HEK293 (cell line): ENCODE data around the gene ILDR1.

Experiments
- CTCF ChIA-PET: fragments of 350-600 bp; formaldehyde crosslinking; extraction: SDS; loops from one replicate; lab custom pipeline; 2021; ENCODE audit warnings: antibody characterized with exemption; lab: Yijun Ruan, JAX
- POLR2A ChIA-PET: fragments of 300-600 bp; formaldehyde crosslinking; extraction: SDS; loops from one replicate; lab custom pipeline; 2020; ENCODE audit warnings: antibody characterized with exemption, inconsistent platforms; lab: Yijun Ruan, JAX
- H3K27ac ChIP-seq: fragments of 200-500 bp; sonication (Bioruptor generic); 2 replicates; pipeline ENCODE4 v1.5.1; 2014; ENCODE audit warnings: low read depth, low read length, control low read depth, inconsistent platforms; ENCODE audit errors: extremely low read depth
- H3K36me3 ChIP-seq, 2 experiments: fragments of 200-500 bp in 1 of 2; sonication (Bioruptor generic) in 1 of 2; 1 replicate in 1 of 2; 2 replicates in 1 of 2; pipeline ENCODE4 v1.5.1; 2014 to 2017; ENCODE audit warnings: inconsistent platforms in 2 of 2, low read length in 2 of 2; ENCODE audit not compliant: control insufficient read depth in 2 of 2, insufficient read depth in 1 of 2
- H3K4me1 ChIP-seq: fragments of 200-500 bp; sonication (Bioruptor generic); 2 replicates; pipeline ENCODE4 v1.5.1; 2014; ENCODE audit warnings: mild to moderate bottlenecking, low read length, inconsistent platforms; ENCODE audit not compliant: control insufficient read depth, insufficient read depth
- H3K4me3 ChIP-seq: 2 replicates; pipeline ENCODE4 v1.5.1; 2011; ENCODE audit warnings: low read depth, mild to moderate bottlenecking, control low read depth, low read length, moderate library complexity
- H3K9me3 ChIP-seq: fragments of 200-500 bp; sonication (Bioruptor generic); 2 replicates; pipeline ENCODE4 v1.5.1; 2014; ENCODE audit warnings: low read depth, low read length, inconsistent platforms; ENCODE audit not compliant: control insufficient read depth, insufficient read depth
- GLI4 ChIP-seq: fragments of 450-650 bp; formaldehyde crosslinking; IDR thresholded peaks from 2 replicates; pipeline ENCODE4 v1.5.1; 2016; ENCODE audit warnings: missing biosample characterization, missing genetic modification characterization
- PRDM2 ChIP-seq: fragments of 450-650 bp; formaldehyde crosslinking; IDR thresholded peaks from 2 replicates; pipeline ENCODE4 v1.5.1; 2016; ENCODE audit warnings: missing biosample characterization, missing genetic modification characterization, borderline replicate concordance
- SALL2 ChIP-seq: fragments of 450-650 bp; formaldehyde crosslinking; IDR thresholded peaks from 2 replicates; pipeline ENCODE4 v1.5.0; 2017; ENCODE audit warnings: missing biosample characterization, mild to moderate bottlenecking, missing genetic modification characterization, borderline replicate concordance
- SCRT2 ChIP-seq: fragments of 450-650 bp; formaldehyde crosslinking; IDR thresholded peaks from 2 replicates; pipeline ENCODE4 v1.5.1; 2016; ENCODE audit warnings: missing biosample characterization, missing genetic modification characterization
- SP2 ChIP-seq: fragments of 450-650 bp; formaldehyde crosslinking; IDR thresholded peaks from 2 replicates; pipeline ENCODE4 v1.5.1; 2016; ENCODE audit warnings: missing biosample characterization, missing genetic modification characterization
- ZEB2 ChIP-seq: fragments of 450-650 bp; formaldehyde crosslinking; IDR thresholded peaks from 2 replicates; pipeline ENCODE4 v1.5.1; 2016; ENCODE audit warnings: missing biosample characterization, missing genetic modification characterization
- ZFP41 ChIP-seq: fragments of 450-650 bp; formaldehyde crosslinking; IDR thresholded peaks from 2 replicates; pipeline ENCODE4 v1.5.1; 2016; ENCODE audit warnings: missing biosample characterization, missing genetic modification characterization, borderline replicate concordance
- ZNF112 ChIP-seq: fragments of 450-650 bp; formaldehyde crosslinking; IDR thresholded peaks from 2 replicates; pipeline ENCODE4 v1.5.0; 2017; ENCODE audit warnings: missing biosample characterization, missing genetic modification characterization
- ZNF433 ChIP-seq: fragments of 450-650 bp; formaldehyde crosslinking; IDR thresholded peaks from 2 replicates; pipeline ENCODE4 v1.5.1; 2016; ENCODE audit warnings: missing biosample characterization, missing genetic modification characterization, low read depth
- ZNF510 ChIP-seq: fragments of 450-650 bp; formaldehyde crosslinking; IDR thresholded peaks from 2 replicates; pipeline ENCODE4 v1.5.1; 2018; ENCODE audit warnings: mild to moderate bottlenecking, missing genetic modification characterization, missing biosample characterization; ENCODE audit not compliant: insufficient replicate concordance
- ZNF514 ChIP-seq: fragments of 450-650 bp; formaldehyde crosslinking; IDR thresholded peaks from 2 replicates; pipeline ENCODE4 v1.5.1; 2016; ENCODE audit warnings: missing biosample characterization, missing genetic modification characterization
- ZNF658 ChIP-seq: fragments of 450-650 bp; formaldehyde crosslinking; IDR thresholded peaks from 2 replicates; pipeline ENCODE4; 2016; ENCODE audit warnings: missing biosample characterization, missing genetic modification characterization
- TF ChIP-seq, protein P1 (sequence below): fragments of 450-650 bp; formaldehyde crosslinking; IDR thresholded peaks from 2 replicates; pipeline ENCODE4 v1.5.1; 2016; ENCODE audit warnings: missing biosample characterization, missing genetic modification characterization, low read depth
- TF ChIP-seq, protein P2 (sequence below): fragments of 450-650 bp; formaldehyde crosslinking; IDR thresholded peaks from 2 replicates; pipeline ENCODE4 v1.5.1; 2017; ENCODE audit warnings: missing biosample characterization, mild to moderate bottlenecking, missing genetic modification characterization, moderate library complexity
- TF ChIP-seq, protein P3 (sequence below): fragments of 450-650 bp; formaldehyde crosslinking; IDR thresholded peaks from 2 replicates; pipeline ENCODE4 v1.5.1; 2016; ENCODE audit warnings: missing biosample characterization, missing genetic modification characterization

Gene ILDR1

GRCh38 chr3:122004991-122005565 is 17.0 kb downstream of the ILDR1 start (continued):
- TF ChIP-seq PRDM2 (no peak), ZNF112 (tag by site-specific recombination) (no peak), ZNF514 (tag by site-specific recombination) (no peak), ZEB2 (no peak), ZNF658 (no peak)
- TF ChIP-seq, protein P1, sequence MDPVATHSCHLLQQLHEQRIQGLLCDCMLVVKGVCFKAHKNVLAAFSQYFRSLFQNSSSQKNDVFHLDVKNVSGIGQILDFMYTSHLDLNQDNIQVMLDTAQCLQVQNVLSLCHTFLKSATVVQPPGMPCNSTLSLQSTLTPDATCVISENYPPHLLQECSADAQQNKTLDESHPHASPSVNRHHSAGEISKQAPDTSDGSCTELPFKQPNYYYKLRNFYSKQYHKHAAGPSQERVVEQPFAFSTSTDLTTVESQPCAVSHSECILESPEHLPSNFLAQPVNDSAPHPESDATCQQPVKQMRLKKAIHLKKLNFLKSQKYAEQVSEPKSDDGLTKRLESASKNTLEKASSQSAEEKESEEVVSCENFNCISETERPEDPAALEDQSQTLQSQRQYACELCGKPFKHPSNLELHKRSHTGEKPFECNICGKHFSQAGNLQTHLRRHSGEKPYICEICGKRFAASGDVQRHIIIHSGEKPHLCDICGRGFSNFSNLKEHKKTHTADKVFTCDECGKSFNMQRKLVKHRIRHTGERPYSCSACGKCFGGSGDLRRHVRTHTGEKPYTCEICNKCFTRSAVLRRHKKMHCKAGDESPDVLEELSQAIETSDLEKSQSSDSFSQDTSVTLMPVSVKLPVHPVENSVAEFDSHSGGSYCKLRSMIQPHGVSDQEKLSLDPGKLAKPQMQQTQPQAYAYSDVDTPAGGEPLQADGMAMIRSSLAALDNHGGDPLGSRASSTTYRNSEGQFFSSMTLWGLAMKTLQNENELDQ (tag by site-specific recombination), result no peak

- CTCF ChIA-PET, result interaction anchor here (0.5 kb wide), 1 partner anchor 45 kb away, joined by 4 read pairs; no protein-coding TSS in a partner anchor
- Histone ChIP-seq H3K9me3 (no peaks in the 10 kb centered on the region), H3K27ac (no peak overlapping the region), H3K4me3 (no peak overlapping the region), H3K36me3 (no peaks in the 10 kb centered on the region), H3K4me1 (no peaks in the 10 kb centered on the region)
- POLR2A ChIA-PET, result no interaction called here
- no peak for TF ChIP-seq GLI4 (tag by site-specific recombination)
- no peak for TF ChIP-seq ZFP41 (tag by site-specific recombination)
- no peak for TF ChIP-seq ZNF510 (tag by site-specific recombination)
- no peak for TF ChIP-seq SALL2
- TF ChIP-seq, protein P2, sequence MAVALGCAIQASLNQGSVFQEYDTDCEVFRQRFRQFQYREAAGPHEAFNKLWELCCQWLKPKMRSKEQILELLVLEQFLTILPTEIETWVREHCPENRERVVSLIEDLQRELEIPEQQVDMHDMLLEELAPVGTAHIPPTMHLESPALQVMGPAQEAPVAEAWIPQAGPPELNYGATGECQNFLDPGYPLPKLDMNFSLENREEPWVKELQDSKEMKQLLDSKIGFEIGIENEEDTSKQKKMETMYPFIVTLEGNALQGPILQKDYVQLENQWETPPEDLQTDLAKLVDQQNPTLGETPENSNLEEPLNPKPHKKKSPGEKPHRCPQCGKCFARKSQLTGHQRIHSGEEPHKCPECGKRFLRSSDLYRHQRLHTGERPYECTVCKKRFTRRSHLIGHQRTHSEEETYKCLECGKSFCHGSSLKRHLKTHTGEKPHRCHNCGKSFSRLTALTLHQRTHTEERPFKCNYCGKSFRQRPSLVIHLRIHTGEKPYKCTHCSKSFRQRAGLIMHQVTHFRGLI (tag by site-specific recombination), result no peak
- TF ChIP-seq, protein P3, sequence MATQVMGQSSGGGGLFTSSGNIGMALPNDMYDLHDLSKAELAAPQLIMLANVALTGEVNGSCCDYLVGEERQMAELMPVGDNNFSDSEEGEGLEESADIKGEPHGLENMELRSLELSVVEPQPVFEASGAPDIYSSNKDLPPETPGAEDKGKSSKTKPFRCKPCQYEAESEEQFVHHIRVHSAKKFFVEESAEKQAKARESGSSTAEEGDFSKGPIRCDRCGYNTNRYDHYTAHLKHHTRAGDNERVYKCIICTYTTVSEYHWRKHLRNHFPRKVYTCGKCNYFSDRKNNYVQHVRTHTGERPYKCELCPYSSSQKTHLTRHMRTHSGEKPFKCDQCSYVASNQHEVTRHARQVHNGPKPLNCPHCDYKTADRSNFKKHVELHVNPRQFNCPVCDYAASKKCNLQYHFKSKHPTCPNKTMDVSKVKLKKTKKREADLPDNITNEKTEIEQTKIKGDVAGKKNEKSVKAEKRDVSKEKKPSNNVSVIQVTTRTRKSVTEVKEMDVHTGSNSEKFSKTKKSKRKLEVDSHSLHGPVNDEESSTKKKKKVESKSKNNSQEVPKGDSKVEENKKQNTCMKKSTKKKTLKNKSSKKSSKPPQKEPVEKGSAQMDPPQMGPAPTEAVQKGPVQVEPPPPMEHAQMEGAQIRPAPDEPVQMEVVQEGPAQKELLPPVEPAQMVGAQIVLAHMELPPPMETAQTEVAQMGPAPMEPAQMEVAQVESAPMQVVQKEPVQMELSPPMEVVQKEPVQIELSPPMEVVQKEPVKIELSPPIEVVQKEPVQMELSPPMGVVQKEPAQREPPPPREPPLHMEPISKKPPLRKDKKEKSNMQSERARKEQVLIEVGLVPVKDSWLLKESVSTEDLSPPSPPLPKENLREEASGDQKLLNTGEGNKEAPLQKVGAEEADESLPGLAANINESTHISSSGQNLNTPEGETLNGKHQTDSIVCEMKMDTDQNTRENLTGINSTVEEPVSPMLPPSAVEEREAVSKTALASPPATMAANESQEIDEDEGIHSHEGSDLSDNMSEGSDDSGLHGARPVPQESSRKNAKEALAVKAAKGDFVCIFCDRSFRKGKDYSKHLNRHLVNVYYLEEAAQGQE (tag by site-specific recombination), result no peak
- TF ChIP-seq SP2 (tag by site-specific recombination), result no peak
- no peak for TF ChIP-seq SCRT2 (tag by site-specific recombination)
- TF ChIP-seq ZNF433 (tag by site-specific recombination), result no peak
These were observed 17.9 kb downstream of the ILDR1 start for GRCh38 chr3:122004107-122004506.
